ENCODE results near the gene SGO1.
"Not testable (repeated sequence)": the region's sequence is repeated elsewhere in the genome, so short reads cannot be mapped to it uniquely, and the experiment has no call there.

SGO1 gene
- total RNA-seq, result 1.2 to 2.1 reads per million in 2 donors

DNA sequence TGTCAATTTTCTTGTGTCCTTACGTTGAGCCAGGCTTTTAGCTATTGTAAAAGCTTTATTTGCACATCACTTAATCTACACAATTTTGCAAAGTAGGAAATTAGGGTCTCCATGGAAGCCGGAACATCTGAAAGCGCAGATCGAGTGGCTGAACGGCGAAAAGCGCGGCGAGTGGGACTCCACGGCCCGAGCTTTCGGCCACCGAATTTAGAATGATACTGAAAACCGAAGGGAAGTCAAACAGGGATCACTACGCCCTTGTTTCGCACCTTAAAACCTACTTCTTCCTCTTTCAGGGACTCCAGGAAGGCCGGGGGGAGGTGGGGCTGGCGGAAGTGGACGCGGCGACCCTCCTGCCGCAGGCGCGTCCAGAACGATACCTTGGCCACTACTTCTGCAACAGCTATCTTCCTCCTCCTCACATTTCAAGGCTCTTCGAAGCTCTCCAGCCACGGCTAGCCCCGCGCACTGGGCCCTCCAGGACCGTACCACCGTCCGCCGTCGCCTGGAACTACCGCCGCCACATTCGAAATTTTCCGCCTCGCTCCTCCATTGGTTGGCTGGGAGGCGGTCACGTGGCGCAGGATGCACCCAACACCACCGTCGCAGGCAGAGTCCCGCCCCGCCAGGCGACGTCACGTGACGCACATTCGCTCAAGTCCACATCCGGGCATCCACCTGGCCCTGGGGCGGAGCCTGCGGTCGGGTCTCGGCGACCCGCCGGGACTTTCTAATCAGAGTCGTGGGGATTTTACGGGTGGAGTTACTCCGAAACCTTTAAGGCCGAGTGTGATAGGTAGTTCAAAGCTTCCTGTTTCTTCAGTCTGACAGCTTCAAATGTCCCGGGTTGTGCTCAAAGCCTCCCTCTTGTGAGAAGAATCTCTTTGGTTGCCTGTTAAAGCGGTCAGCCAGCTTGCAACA is at the start of gene SGO1:
Gene SGO1 (minus strand): TSS at position 528 of the 921 bp plus-strand sequence. CDS start 2,179 bp downstream, outside the sequence.
- DNase-seq, result peak; percentile 98 to 100 (median 100)

DNA sequence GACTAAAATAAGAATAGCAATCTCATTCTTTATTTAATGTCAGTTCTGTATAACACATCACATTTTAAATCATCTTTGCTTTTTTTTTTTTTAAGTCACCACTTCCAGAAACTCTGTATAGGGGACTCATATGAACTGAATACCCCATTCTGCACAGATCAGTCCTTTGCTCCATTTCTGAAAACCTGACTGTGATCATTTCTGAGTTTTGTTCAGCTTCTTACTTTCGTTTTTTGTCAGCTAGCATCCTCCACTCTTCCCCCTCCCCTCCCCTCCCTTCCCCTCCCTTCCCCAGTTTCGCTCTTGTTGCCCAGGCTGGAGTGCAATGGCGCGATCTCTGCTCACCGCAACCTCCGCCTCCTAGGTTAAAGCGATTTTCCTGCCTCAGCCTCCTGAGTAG is 49.8 kb upstream of the SGO1 start:
- DNase-seq, result peak in 1 of 5 experiments; percentile 37

DNA sequence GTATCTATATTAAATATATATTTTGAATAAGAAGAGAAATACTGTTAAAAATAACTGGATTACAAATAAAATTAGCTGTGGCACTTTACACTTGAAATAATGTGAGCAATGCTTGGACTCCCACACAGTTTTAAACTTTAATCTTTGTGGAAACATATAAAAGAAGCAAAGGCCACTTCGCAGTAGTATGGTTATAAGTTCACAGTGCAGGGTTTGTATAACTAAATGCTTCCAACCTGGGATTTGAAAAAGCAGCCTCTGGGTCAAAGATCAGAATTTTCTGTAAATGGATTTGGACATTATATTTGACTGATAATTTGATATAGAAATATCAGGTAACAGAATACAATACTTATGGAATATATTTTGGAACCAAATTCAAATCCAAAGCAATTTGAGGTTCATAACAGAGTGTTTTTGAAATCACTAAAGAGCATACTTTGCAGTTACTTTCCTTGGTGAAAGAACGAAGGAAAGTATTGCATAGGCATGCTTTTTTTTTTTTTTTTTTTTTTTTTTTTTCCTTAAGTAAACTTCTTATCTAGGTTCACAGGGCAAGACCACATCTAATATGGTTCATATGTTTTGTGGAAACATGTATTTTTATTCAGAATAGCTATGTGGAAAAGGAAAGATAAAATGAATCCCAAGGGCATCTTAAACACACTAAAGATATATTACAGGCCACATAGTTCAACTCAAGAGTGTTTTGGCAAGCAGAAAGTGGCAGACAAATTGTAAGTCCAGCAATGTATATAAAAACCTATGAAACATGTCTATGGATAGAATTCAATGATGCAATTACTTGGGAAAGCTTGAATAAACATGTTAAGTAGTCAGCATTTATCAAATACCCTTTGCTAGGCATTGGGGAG is 47.1 kb upstream of the SGO1 start:
- no peak for DNase-seq

DNA sequence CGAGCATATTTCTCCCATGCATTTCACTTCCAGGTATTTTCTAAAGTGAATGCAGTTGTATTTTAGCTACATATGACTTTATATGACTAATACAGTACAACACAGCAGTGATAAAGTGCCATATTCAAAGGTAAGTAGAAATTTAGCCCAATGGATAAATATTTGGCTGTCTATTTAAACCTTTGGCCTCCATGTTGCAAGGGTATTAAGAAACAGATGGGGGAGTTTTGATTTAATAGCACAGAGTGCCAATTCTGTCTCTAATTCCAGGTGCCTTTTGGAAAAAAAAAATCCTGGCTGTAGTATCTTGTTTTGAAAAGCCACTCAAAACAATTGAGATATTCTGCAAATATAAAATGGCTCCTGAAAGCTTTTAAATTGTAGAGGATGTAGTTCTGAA is 44.9 kb upstream of the SGO1 start:
- no peak for DNase-seq

DNA sequence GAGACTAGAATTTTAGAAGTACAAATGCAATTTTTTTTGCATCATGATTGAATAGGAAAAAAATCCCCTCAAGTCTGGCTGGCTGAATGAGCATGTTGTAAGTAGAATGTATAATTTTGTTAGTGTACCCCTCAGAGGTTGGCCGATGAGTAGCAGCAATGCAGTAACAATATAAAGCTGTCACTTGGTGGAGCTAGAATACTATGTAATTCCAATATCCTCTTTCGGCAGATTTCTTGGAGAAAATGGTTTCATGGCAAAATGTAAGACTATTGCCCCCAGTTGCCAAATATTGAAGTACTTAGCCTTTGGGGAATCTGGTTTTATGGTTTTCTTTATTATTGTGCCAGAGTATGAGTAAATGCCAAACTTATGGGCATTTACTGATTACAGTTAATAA is 39.8 kb upstream of the SGO1 start:
- DNase-seq, result peak in 1 of 5 experiments; percentile 2

DNA sequence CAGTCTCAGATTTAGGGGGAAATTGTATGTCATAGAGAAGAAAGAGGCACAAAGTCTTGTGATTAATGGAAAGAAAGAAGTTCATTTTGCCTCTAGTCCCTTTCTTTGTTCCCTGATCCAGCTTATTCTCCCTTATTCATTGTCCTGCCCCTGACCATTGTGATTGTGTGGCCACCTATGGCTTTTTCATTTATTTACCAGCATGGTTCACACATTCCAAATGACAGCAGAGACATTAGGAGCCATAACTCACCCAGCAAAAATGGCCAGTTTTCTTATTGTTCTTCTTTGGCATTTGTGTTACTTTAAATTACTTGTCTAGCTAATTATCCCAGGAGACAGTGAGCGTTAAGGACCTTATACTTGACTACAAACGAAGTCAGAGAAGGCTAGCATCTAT is 36.3 kb upstream of the SGO1 start:
- no peak for DNase-seq

DNA sequence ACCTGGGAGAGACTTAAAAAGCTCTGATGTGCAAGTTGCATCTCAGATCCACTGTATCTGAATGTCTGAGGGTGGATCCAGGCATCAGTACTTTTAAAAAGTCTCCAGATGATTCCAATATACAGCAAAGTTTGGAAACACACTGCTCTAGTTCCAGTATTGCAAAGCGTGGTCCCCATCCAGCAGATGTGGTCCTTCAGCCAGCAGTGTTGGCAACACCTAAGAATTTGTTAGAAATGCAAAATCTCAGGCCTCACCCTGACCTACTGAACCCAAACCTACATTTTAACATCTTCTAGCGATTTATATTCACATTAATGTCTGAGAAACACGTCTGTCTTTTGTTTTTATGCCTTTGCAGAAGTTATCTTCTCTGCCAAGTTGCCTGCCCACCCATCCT is 32.2 kb upstream of the SGO1 start:
- no peak for DNase-seq

DNA sequence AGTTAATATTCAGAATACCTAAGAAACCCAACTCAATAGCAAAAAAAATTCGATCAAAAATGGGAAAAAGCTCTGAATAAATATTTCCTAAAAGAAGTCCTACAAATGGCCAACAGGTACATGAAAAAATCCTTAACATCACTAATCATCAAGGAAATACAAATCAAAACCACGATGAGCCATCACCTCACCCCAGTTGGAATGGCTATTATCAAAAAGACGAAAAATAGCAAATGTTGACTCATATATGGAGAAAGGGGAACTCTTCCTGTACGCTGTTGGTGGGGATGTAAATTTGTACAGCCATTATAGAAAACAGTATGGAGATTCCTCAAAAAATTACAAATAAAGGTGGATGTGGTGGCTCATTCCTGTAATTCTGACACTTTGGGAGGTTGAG is 29.6 kb upstream of the SGO1 start:
- no peak for DNase-seq

DNA sequence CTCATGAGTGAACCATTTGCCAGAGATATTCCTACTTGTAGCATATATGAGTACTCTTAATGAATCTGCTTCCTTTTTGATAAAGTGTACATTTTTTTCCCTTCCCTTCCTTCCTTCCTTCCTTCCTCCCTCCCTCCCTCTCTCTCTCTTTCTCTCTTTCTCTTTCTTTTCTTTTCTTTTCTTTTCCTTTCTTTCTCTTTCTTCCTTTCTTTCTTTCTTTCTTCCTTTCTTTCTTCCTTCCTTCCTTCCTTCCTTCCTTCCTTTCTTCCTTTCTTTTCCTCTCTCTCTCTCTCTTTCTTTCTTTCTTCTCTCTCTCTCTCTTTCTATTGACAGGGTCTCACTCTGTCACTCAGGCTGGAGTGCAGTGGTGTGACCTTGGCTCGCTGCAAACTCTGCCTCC is 27.5 kb upstream of the SGO1 start:
- not testable (repeated sequence) for DNase-seq

DNA sequence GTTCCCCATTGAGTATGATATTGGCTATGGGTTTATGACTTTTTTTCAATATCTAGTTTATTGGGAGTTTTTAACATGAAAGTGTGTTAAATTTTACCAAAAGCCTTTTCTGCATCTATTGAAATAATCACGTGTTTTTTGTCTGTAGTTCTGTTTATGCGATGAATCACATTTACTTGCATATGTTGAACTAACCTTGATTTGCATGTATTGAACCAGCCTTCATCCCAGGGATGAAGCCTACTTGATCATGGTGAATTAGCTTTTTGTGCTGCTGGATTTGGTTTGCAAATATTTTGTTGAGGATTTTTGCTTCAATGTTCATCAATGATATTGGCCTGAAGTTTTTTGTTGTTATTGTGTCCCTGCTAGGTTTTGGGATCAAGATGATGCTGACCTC is 21.9 kb upstream of the SGO1 start:
- not testable (repeated sequence) for DNase-seq

DNA sequence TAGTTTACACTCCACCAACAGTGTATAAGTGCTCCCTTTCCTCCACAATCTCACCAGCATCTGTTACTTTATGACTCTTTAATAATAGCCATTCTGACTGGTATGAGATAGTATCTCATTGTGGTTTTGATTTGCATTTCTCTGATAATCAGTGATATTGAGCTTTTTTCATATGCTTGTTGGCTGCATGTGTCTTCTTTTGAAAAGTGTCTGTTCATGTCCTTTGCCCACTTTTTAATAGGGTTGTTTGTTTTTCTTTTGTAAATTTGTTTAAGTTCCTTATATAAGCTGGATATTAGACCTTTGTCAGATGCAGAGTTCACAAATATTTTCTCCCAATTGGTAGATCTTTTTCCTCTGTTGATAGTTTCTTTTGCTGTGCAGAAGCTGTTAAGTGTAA is 19.9 kb upstream of the SGO1 start:
- peak in 1 of 5 experiments; percentile 32 for DNase-seq

DNA sequence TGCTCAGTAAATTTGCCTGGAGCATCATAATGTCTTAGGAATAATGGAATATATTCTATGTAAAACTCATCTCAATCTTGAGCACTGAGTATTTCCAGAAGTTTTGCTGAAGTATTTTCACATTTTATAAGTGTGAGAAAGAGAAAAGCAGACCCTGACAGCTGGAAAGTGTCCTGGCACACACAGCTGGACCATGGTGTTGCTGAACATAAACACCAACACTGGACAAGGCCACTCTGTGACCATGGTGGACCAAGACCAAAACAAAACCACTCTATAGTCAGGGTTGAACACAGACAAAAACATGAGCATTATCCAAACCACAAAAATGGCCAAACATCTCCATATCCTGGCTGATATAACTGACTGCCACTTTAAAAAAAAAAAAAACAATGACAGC is 15.1 kb upstream of the SGO1 start:
- no peak for DNase-seq

DNA sequence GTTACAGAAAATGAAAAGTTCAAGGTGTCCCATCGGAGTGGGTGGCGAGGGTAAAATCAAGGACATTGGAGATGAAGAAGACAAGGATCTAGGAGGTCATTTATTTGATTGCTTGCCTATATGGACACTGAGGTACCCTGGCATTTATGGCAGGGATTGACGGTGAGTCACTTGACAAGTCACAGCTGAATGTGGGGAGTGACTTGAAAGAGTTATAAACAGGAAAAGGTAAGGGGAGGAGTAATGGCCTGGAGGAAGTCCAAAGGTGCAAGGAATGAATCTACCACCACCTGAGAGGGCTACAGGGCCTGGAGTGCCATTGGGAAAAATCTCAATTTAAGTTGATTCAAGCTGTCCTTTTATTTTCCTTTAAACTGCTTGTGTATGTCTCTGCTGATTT is 11.8 kb upstream of the SGO1 start:
- DNase-seq, result no peak

DNA sequence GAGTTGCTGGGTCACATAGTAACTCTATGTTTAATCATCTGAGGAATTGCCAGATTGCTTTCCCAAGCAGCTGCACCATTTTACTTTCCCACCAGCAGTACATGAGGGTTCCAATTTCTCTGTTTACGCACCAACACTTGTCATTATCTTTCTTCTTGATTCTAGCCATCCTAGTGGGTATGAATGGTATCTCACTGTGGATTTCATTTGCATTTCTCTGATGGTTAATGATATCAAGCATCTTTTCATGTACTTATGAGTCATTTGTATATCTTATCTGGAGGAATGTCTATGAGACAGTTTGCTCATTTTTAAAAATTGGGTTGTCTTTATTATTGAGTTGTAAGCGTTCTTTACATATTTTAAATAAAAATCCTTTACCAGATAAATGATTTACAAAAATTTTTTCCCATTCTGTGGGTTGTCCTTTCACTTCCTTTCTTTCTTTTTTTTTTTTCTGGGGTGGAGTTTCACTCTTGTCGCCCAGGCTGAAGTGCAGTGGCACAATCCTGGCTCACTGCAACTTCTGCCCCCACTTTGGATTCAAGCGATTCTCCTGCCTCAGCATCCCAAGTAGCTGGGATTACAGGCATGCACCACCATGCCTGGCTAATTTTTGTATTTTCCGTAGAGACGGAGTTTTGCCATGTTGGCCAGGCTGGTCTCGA is 8.9 kb upstream of the SGO1 start:
- peak in 1 of 5 experiments; percentile 29 for DNase-seq

DNA sequence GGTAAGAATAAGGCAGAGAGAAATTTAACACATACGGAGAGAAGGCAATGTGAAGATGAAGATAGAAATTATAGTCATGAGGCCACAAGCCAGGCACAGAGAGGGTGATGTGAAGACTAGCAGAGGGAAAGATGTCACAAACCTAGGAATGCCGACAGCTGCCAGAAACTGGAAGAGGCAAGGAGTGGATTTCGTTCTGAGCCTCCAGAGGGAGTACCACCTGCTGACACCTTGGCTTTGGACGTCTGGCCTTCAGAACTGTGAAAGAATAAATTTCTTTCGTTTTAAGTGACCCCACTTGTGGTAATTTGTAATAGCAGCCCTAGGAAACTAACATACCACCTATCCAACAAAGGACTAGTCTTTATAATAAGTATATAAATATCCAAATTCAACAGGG is 5.0 kb upstream of the SGO1 start:
- no peak for DNase-seq

DNA sequence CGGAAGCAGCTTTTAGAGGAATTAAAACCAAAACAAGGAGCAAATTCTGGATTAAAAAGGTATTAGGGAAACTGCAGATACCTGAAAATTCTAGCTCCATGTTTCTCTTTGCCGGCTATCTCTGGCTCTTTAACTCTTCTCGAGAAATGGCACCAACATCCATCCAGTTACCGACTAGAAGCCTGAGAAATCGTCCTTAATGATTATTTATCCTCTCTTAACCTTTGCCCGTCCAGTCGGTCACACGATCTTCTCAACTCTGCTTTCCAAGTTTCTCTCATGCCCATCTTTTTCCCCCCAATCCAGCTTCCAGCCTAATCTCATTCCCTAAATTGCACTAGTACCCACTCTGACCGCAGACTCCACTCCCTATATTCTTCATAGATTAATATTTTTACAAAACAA is 596 bp upstream of the SGO1 start:
- DNase-seq, result no peak

DNA sequence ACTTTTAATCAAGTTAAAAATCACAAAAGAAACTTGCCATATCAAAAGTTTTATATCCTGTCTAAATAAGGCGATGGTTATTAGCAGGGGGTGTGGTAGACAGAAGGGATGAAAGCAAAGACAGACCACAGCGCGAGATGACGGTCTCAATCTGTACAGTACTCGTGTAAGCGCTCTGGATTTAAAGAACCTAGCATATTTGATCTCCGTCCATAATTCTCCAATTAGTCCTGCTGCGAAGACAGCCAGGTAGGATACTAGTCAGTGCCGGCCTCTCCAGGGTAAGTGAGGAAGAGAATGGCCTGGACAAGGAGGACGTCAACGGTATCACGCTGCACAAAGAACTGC is 701 bp downstream of the SGO1 start:
- peak in 3 of 5 experiments; percentile 4 to 68 (median 10) for DNase-seq

DNA sequence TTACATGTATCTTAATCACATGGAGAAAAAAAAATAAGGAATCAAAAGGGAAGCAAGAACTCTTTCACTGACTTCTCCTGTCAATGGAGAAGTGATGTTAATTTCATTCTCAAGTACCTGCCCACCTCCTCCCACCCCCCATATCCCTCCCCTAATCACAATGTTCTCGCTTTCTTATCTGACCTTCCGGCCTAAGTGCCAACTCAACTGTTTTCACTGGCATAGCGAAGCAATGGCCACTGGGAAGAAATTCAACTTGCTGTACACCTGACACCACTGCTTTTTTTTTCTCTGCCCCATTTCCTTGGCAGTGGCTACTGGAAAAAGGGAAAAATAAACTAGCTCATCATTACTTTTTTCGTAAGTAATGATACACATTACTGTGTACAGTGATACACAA is 3.8 kb downstream of the SGO1 start:
- no peak for DNase-seq

DNA sequence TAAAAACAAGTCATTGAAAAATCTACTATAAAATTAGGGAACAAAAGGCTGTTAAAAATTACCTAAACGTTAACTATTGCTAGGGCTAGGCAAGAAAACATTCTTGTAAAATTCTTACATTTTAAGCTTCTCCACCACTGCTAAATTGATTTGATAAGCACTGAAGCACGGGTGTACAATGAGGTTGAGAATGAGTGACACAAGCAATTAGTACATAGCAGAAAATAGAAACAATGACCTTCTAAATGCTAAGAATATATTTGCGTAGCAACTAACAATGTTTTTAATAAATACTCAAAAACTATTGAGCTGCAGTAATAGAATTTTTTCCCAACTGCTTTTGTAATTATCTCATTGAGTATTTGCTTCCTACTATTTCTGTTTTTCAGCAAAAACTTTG is 4.7 kb downstream of the SGO1 start:
- no peak for DNase-seq

DNA sequence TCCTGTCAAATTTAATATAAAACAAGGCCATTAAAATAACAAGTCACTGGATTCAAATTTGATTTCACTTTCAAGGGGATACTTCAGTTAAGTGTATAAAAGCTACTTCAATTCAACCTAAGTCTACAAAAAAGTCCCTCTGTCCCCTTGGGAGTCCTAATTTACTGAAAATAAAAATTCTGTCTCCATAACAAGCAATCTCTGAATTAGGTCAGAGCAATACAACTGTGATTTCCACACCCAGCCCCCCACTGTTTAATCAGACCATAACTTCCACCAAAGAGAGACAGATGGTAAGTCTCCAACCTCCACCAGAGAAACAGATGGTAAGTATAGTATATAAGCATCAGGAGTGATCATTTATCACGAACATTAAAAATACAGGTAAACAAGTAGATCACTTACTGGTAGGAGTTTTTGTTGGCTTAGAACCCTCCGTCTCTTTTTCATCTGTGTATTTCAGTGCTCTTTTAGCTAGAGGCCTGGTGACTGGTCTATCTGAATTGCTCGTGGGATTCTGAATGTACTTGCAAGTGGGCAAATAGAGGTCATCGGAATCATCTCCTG is 12.1 kb downstream of the SGO1 start:
- DNase-seq, result no peak

DNA sequence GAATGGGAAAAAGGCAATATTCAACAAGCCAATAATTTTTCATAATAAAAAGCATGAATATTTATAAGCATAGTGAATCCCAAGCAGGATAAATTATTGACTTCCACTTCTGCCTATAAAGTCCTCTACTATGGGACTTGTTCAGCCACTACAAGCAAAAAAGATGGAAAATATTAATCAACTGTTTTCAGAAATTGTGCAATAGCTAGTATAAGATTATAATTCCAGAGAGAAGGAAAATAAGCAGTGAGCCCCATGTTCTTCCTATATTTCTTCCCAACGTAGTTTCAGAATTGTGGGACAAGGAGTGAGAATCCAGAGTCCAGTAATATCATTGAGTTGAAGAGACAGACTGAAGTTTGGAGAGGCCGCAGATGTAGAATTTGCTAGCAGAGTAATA is 24.3 kb downstream of the SGO1 start:
- DNase-seq, result no peak

DNA sequence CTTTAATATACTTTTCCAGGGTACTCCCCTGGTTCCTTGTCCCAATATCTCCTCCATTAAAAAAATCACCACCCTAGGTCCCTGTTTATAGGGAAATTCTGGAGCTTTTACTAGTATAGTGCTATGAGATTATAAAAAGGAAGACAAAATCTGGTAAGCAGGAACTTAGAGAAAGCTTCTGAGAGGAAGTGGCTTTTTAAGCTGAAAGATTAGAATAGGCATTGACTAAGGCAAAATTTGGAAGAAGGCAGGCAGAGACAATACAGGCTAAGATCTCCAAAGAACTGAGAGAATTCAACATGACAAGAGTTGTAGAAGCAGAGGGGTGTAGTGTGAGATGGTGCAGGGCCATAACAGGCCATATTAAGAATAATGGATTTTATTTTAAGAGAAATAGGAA is 25.8 kb downstream of the SGO1 start:
- DNase-seq, result peak in 1 of 5 experiments; percentile 24

DNA sequence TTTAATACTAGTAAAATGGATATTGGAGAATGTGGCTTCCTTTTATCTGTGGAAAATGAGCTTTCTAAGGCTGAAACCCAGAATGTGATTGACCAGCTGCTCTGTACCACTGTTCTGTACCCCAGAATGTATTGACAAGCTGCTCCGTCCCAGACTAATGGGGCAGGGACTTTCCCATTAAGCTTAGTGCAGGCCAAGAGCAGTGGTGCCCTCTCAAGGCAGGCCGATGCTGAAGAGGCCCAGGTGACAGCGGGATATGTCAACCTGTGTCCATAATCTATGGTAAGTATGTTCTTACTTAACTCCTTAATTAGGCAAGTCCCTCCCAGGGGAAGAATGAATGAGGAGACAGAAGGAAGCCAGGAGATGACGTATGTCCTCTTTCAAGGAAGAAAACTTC is 31.1 kb downstream of the SGO1 start:
- DNase-seq, result no peak

Measured in T-helper 2 cell (primary cell).